Measurements from ENCODE around the gene KDM4B.

DNA sequence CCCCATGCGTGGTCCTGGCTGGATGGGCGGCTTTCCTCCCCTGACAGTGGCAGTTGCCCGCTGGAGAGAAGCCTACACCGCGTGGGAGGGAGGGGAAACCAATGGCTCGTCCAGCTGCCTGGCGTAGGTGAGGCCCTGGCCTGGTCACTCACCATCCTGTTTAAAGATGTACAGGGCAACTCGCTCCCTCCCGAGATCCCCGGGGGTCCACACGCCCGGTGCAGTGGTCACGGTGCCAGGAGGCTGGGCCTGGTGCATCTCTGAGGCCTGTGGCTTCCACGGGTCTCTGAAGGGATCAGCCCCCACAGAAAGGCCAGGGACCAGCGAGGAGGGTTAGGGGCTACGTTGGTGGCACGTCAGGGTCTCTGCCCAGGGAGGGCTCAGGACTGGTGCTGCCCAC lies 156.5 kb downstream of the KDM4B start:
- TF ChIP-seq, protein P1, sequence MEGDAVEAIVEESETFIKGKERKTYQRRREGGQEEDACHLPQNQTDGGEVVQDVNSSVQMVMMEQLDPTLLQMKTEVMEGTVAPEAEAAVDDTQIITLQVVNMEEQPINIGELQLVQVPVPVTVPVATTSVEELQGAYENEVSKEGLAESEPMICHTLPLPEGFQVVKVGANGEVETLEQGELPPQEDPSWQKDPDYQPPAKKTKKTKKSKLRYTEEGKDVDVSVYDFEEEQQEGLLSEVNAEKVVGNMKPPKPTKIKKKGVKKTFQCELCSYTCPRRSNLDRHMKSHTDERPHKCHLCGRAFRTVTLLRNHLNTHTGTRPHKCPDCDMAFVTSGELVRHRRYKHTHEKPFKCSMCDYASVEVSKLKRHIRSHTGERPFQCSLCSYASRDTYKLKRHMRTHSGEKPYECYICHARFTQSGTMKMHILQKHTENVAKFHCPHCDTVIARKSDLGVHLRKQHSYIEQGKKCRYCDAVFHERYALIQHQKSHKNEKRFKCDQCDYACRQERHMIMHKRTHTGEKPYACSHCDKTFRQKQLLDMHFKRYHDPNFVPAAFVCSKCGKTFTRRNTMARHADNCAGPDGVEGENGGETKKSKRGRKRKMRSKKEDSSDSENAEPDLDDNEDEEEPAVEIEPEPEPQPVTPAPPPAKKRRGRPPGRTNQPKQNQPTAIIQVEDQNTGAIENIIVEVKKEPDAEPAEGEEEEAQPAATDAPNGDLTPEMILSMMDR (IDR thresholded peaks at IDR 0.05), result no peak
- TF ChIP-seq SMC3 (IDR thresholded peaks at IDR 0.05; ENCODE audit: low read depth, low read length), result no peak
- no peak for TF ChIP-seq CHD2 (IDR thresholded peaks at IDR 0.05; ENCODE audit: low read length, partially characterized antibody)
- no peak for TF ChIP-seq RCOR1 (IDR thresholded peaks at IDR 0.05; ENCODE audit: low read length)
- TF ChIP-seq POLR2AphosphoS5 (IDR thresholded peaks at IDR 0.05; ENCODE audit: low read depth, low read length), result no peak
- TF ChIP-seq SIN3A (IDR thresholded peaks at IDR 0.05; ENCODE audit: borderline replicate concordance, low read depth, low read length), result no peak
- TF ChIP-seq, protein P2, sequence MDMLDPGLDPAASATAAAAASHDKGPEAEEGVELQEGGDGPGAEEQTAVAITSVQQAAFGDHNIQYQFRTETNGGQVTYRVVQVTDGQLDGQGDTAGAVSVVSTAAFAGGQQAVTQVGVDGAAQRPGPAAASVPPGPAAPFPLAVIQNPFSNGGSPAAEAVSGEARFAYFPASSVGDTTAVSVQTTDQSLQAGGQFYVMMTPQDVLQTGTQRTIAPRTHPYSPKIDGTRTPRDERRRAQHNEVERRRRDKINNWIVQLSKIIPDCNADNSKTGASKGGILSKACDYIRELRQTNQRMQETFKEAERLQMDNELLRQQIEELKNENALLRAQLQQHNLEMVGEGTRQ (IDR thresholded peaks at IDR 0.05; ENCODE audit: borderline replicate concordance, low read depth, low read length), result no peak
- TF ChIP-seq EZH2phosphoT487 (IDR thresholded peaks at IDR 0.05; ENCODE audit: borderline replicate concordance, low read depth), result no peak
